Activated naive CD4-positive, alpha-beta T cell treated with anti-CD3 and anti-CD28 coated beads for 36 hours (primary cell): ENCODE data around the gene NUDT5. TPM values are rescaled to one million over a fixed set of nuclear protein-coding genes. Genes with fewer than 3 reads are reported as not detected.

Experiments used
- CTCF ChIA-PET: fragments of 350-600 bp; sonication (Branson Sonifier 250); formaldehyde crosslinking; loops from one replicate; lab custom pipeline; 2021; ENCODE audit warnings: antibody characterized with exemption; lab: Charles Lee
- DNase-seq: peaks from one replicate; pipeline ENCODE4 v3.0.0-alpha.2; 2020
- H3K27ac Mint-ChIP-seq: one replicate; pipeline ENCODE4 v1.8.0; 2021; ENCODE audit warnings: mild to moderate bottlenecking, mixed read lengths
- H3K27me3 Mint-ChIP-seq: one replicate; pipeline ENCODE4 v1.8.0; 2021; ENCODE audit warnings: low read depth, mixed read lengths
- H3K36me3 Mint-ChIP-seq: one replicate; pipeline ENCODE4 v1.8.0; 2021; ENCODE audit warnings: low read depth, mixed read lengths
- H3K4me1 Mint-ChIP-seq: one replicate; pipeline ENCODE4 v1.8.0; 2021; ENCODE audit warnings: low read depth, mixed read lengths
- H3K4me3 Mint-ChIP-seq: one replicate; pipeline ENCODE4 v1.8.0; 2021; ENCODE audit warnings: mild to moderate bottlenecking, moderate library complexity, mixed read lengths
- H3K9me3 Mint-ChIP-seq: one replicate; pipeline ENCODE4 v1.8.0; 2021; ENCODE audit warnings: mixed read lengths
- intact Hi-C: fragments of 100-400 bp; cut with micrococcal nuclease; formaldehyde crosslinking; loops from one replicate; pipeline ENCODE4 v1.15.1; 2023
- total RNA-seq, 2 experiments: library from RNA; stranded (reverse); gene quantifications; one replicate each; pipeline ENCODE4 v1.2.3, GENCODE V29; 2021

Gene NUDT5
- total RNA-seq, 2 experiments from 2014 or later = 97.1 to 100 TPM

- peaks cover 5% of the 10 kb centered on the region for H3K4me1 Mint-ChIP-seq
- no peaks in the 10 kb centered on the region for H3K9me3 Mint-ChIP-seq
- peaks cover 15% of the 10 kb centered on the region for H3K36me3 Mint-ChIP-seq
- CTCF ChIA-PET = no interaction called here
- no peak overlapping the region for H3K4me3 Mint-ChIP-seq
- DNase-seq = no peak
- no peak overlapping the region for H3K27ac Mint-ChIP-seq
- no peaks in the 10 kb centered on the region for H3K27me3 Mint-ChIP-seq
- intact Hi-C loops = no loop called here
Observed at GRCh38 chr10:12156367-12157123, 39.1 kb downstream of the NUDT5 start.

- H3K27me3 Mint-ChIP-seq = no peaks in the 10 kb centered on the region
- H3K9me3 Mint-ChIP-seq = no peaks in the 10 kb centered on the region
- no peak for DNase-seq
- H3K4me3 Mint-ChIP-seq = no peak overlapping the region
- no peak overlapping the region for H3K27ac Mint-ChIP-seq
- H3K4me1 Mint-ChIP-seq = no peaks in the 10 kb centered on the region
- peaks cover 14% of the 10 kb centered on the region for H3K36me3 Mint-ChIP-seq
- CTCF ChIA-PET = interaction anchor here (0.6 kb wide), 1 partner anchor 37 kb away, joined by 5 read pairs; no protein-coding TSS in a partner anchor
- intact Hi-C loops = no loop called here
Observed at GRCh38 chr10:12154516-12154915, 41.2 kb downstream of the NUDT5 start.

GRCh38 chr10:12150163-12150562 is 45.5 kb downstream of the NUDT5 start:
- H3K36me3 Mint-ChIP-seq = peaks cover 22% of the 10 kb centered on the region
- intact Hi-C loops = no loop called here
- CTCF ChIA-PET = interaction anchor here (1.0 kb wide), 1 partner anchor 11 kb away, joined by 5 read pairs; no protein-coding TSS in a partner anchor

GRCh38 chr10:12144538-12144937 is 51.2 kb downstream of the NUDT5 start:
- no peak for DNase-seq
- no peaks in the 10 kb centered on the region for H3K4me1 Mint-ChIP-seq
- H3K4me3 Mint-ChIP-seq = no peak overlapping the region
- intact Hi-C loops = no loop called here
- CTCF ChIA-PET = no interaction called here
- no peak overlapping the region for H3K27ac Mint-ChIP-seq
- H3K36me3 Mint-ChIP-seq = peaks cover 31% of the 10 kb centered on the region
- H3K9me3 Mint-ChIP-seq = no peaks in the 10 kb centered on the region
- no peaks in the 10 kb centered on the region for H3K27me3 Mint-ChIP-seq

More at GRCh38 chr10:12150163-12150562, 45.5 kb downstream of the NUDT5 start:
- Mint-ChIP-seq H3K27me3 (no peaks in the 10 kb centered on the region), H3K4me1 (no peaks in the 10 kb centered on the region), H3K27ac (no peak overlapping the region), H3K9me3 (no peaks in the 10 kb centered on the region), H3K4me3 (no peak overlapping the region)
- no peak for DNase-seq

- CTCF ChIA-PET = interaction anchor here (0.6 to 1.5 kb wide), 4 partner anchors 10 to 430 kb away, joined by 3 to 10 read pairs (median 5); no protein-coding TSS in a partner anchor
- Mint-ChIP-seq H3K27me3 (no peaks in the 10 kb centered on the region), H3K36me3 (peaks cover 28% of the 10 kb centered on the region), H3K4me3 (no peak overlapping the region), H3K9me3 (no peaks in the 10 kb centered on the region), H3K4me1 (no peaks in the 10 kb centered on the region), H3K27ac (no peak overlapping the region)
- intact Hi-C loops = no loop called here
- no peak for DNase-seq
Observed at GRCh38 chr10:12140038-12140437, 55.7 kb downstream of the NUDT5 start.

- no peaks in the 10 kb centered on the region for H3K9me3 Mint-ChIP-seq
- H3K27ac Mint-ChIP-seq = no peak overlapping the region
- no peak overlapping the region for H3K4me3 Mint-ChIP-seq
- intact Hi-C loops = no loop called here
- peaks cover 12% of the 10 kb centered on the region for H3K4me1 Mint-ChIP-seq
- no peak for DNase-seq
- CTCF ChIA-PET = interaction anchor here (0.8 to 1.3 kb wide), 2 partner anchors 11 to 76 kb away, joined by 3 to 4 read pairs; no protein-coding TSS in a partner anchor
- H3K36me3 Mint-ChIP-seq = peaks cover 22% of the 10 kb centered on the region
- H3K27me3 Mint-ChIP-seq = no peaks in the 10 kb centered on the region
Observed at GRCh38 chr10:12135631-12136030, 60.1 kb downstream of the NUDT5 start.

GRCh38 chr10:12130237-12130872 is 65.3 kb downstream of the NUDT5 start:
- peak; percentile 58 for DNase-seq
- H3K27ac Mint-ChIP-seq = peak overlapping the region; percentile 50
- H3K4me1 Mint-ChIP-seq = peaks cover 31% of the 10 kb centered on the region
- peaks cover 14% of the 10 kb centered on the region for H3K36me3 Mint-ChIP-seq
- CTCF ChIA-PET = interaction anchor here (0.8 to 1.3 kb wide), 2 partner anchors 10 to 60 kb away, joined by 3 to 6 read pairs; no protein-coding TSS in a partner anchor
- no peaks in the 10 kb centered on the region for H3K9me3 Mint-ChIP-seq
- peak overlapping the region; percentile 83 for H3K4me3 Mint-ChIP-seq
- intact Hi-C loops = no loop called here
- no peaks in the 10 kb centered on the region for H3K27me3 Mint-ChIP-seq

GRCh38 chr10:12129222-12130111 is 66.2 kb downstream of the NUDT5 start, which contains the start of gene SEC61A2:
Gene SEC61A2, plus strand, starts transcription at chr10:12129677. Its CDS starts 111 bp downstream, at chr10:12129788.
- Mint-ChIP-seq H3K27me3 (no peaks in the 10 kb centered on the region), H3K36me3 (peaks cover 12% of the 10 kb centered on the region), H3K9me3 (no peaks in the 10 kb centered on the region), H3K4me3 (peak within 1 kb of the TSS; percentile 83), H3K27ac (peak within 1 kb of the TSS; percentile 76), H3K4me1 (peaks cover 33% of the 10 kb centered on the region)
- DNase-seq = peak; percentile 97
- intact Hi-C loops = loop anchor here (1.0 to 10.0 kb wide), 6 partner anchors 17 to 955 kb away; partner anchors contain the start of gene DHTKD1
- CTCF ChIA-PET = interaction anchor here (0.7 to 1.3 kb wide), 3 partner anchors 11 to 467 kb away, joined by 3 to 6 read pairs (median 3); no protein-coding TSS in a partner anchor

GRCh38 chr10:12121673-12122072 is 74.0 kb downstream of the NUDT5 start:
- Mint-ChIP-seq H3K9me3 (peaks cover 2% of the 10 kb centered on the region), H3K4me1 (peaks cover 30% of the 10 kb centered on the region), H3K27ac (peak overlapping the region; percentile 98), H3K36me3 (peaks cover 42% of the 10 kb centered on the region), H3K27me3 (no peaks in the 10 kb centered on the region), H3K4me3 (no peak overlapping the region)
- intact Hi-C loops = loop anchor here (1.0 to 10.0 kb wide), 14 partner anchors 8 to 947 kb away; partner anchors contain the start of genes DHTKD1 and NUDT5
- CTCF ChIA-PET = interaction anchor here (0.7 kb wide), 1 partner anchor 891 kb away, joined by 4 read pairs; no protein-coding TSS in a partner anchor
- no peak for DNase-seq
